Pancreas (tissue), 10 donors: ENCODE measurements around the gene MAGI1. TPM values are rescaled to one million over a fixed set of nuclear protein-coding genes. Genes with fewer than 3 reads are reported as not detected.

ENCODE experiments used
- ATAC-seq, 4 donors: fragments of 200-7000 bp; cut with Tn5 transposase; one replicate each; pipeline versions ENCODE4 v1.8.0 to v1.9.1; 2020; ENCODE audit warnings: mild to moderate bottlenecking in 4 of 4, moderate library complexity in 4 of 4
- DNase-seq, 6 donors: peaks; one replicate each; pipeline ENCODE4 v3.0.0-alpha.2; 2020
- FAIRE-seq: peaks from 2 replicates; lab custom pipeline; 2012; peaks lifted over from hg19 to GRCh38; lab: Jason Lieb, UNC
- H3K27ac ChIP-seq, 4 donors: fragments of 200-600 bp; sonication (generic); 1 replicate in 3 of 4; 2 replicates in 1 of 4; pipeline versions ENCODE4 v1.5.0 to v1.8.0; 2020
- H3K27me3 ChIP-seq, 4 donors: fragments of 200-600 bp; one replicate each; pipeline ENCODE4 v1.8.0; 2021
- H3K36me3 ChIP-seq, 3 donors: fragments of 200-600 bp; sonication (generic) in 1 of 3; one replicate each; pipeline versions ENCODE4 v1.5.0 to v1.8.0; 2020 to 2021
- H3K4me1 ChIP-seq, 3 donors: fragments of 200-600 bp; one replicate each; pipeline ENCODE4 v1.8.0; 2021
- H3K4me3 ChIP-seq, 4 donors: fragments of 200-600 bp; sonication (generic) in 2 of 4; one replicate each; pipeline versions ENCODE4 v1.5.0 to v1.8.0; 2020 to 2021
- H3K9me3 ChIP-seq, 4 donors: fragments of 200-600 bp; one replicate each; pipeline ENCODE4 v1.8.0; 2021
- WGBS, 2 donors: extraction: QIAGEN DNeasy Blood & Tissue Kit; methylation state at CpG; one replicate each; pipeline ENCODE4 v1.1.7; 2013; 5-methylcytosine and 5-hydroxymethylcytosine counted together
- intact Hi-C, 3 donors: fragments of 100-400 bp; cut with DNase I; formaldehyde crosslinking; loops; one replicate each; pipeline versions ENCODE4 v1.11.1 to v1.14.2; 2022
- polyA plus RNA-seq, 2 donors: library from polyadenylated mRNA; stranded (reverse); fragments of 200-250 nt; gene quantifications; one replicate each; pipeline ENCODE4 v1.2.3, GENCODE V29; 2013
- total RNA-seq, 6 donors: library from RNA; stranded (reverse); fragmentation: NEBNext Ultra II Directional in 4 of 6; extraction: Animal tissue kit (Norgen Biotek cat#: 25700) in 4 of 6; gene quantifications; one replicate each; pipeline versions ENCODE4 v1.2.1 to v1.2.4, GENCODE V29; 2021 to 2023
- TF ChIP-seq, protein P1 (sequence below), 4 donors: fragments of 200-600 bp; sonication (generic) in 3 of 4; IDR thresholded peaks; one replicate each; pipeline versions ENCODE4 v1.5.0 to v1.8.0; 2021; ENCODE audit warnings: antibody characterized with exemption in 4 of 4
- donor health status: healthy with polysubstance abuse.
- donor health status: DM: no; HTN: no; CAD: no; lungs with moderate emphysema.
- donor health status: DM: no; HTN: no; CAD: no.
- donor health status: control.
- donor health status: control.
- donor health status: Bipolar disorder and iron deficiency.
- donor health status: DM: yes; HTN: yes; CAD: no.
- donor health status: DM: no; HTN: no; CAD: no.
- donor health status: DM: no; HTN: no; CAD: no.
- donor health status: DM: yes; HTN: yes; CAD: no.

Gene MAGI1
- total and polyA plus RNA-seq, 8 donors: 19.7 to 45.1 (median 28.0) TPM

- DNase-seq (no peak), ATAC-seq (no peak), FAIRE-seq (no peak)
- Histone ChIP-seq H3K9me3 (no peaks in the 10 kb centered on the region), H3K27ac (no peak overlapping the region), H3K4me3 (no peak overlapping the region), H3K27me3 (no peaks in the 10 kb centered on the region), H3K36me3 (no peaks in the 10 kb centered on the region), H3K4me1 (no peaks in the 10 kb centered on the region)
- TF ChIP-seq, protein P1, sequence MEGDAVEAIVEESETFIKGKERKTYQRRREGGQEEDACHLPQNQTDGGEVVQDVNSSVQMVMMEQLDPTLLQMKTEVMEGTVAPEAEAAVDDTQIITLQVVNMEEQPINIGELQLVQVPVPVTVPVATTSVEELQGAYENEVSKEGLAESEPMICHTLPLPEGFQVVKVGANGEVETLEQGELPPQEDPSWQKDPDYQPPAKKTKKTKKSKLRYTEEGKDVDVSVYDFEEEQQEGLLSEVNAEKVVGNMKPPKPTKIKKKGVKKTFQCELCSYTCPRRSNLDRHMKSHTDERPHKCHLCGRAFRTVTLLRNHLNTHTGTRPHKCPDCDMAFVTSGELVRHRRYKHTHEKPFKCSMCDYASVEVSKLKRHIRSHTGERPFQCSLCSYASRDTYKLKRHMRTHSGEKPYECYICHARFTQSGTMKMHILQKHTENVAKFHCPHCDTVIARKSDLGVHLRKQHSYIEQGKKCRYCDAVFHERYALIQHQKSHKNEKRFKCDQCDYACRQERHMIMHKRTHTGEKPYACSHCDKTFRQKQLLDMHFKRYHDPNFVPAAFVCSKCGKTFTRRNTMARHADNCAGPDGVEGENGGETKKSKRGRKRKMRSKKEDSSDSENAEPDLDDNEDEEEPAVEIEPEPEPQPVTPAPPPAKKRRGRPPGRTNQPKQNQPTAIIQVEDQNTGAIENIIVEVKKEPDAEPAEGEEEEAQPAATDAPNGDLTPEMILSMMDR (IDR thresholded peaks at IDR 0.05): no peak
- intact Hi-C loops: no loop called here
Observed at GRCh38 chr3:65607101-65607500, 431.6 kb downstream of the MAGI1 start.

DNA sequence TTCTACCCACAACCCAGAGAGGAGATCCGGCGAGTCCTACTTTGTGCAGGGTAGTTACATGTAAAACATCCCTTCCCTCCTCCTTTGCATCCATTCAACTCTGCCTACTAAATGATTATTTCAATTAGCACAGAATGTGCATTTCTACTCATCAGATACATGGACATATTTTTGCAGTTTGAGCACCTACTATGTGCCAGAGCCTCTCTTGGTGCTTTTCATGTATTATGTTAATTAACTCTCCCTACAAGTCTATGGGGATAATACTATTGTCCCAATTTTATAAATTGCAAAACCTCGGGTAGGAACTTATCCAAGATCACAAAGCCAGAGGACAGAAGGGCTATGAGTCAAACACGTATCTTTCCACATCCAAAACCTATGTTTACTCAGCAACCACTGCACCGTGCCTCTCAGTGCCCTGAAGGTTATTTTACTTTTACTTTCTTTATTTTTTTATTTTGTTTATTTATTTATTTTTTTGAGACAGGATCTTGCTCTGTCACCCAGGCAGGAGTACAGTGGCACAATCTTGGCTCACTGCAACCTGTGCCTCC is 432.8 kb downstream of the MAGI1 start:
- Histone ChIP-seq H3K27me3 (no peaks in the 10 kb centered on the region), H3K4me1 (no peaks in the 10 kb centered on the region), H3K4me3 (no peak overlapping the region), H3K36me3 (no peaks in the 10 kb centered on the region), H3K9me3 (no peaks in the 10 kb centered on the region), H3K27ac (no peak overlapping the region)
- DNase-seq: no peak
- WGBS, 2 donors: 90 to 96% methylated on average over 5 of the region's 5 CpGs
- no peak for FAIRE-seq
- intact Hi-C loops: no loop called here
- TF ChIP-seq, protein P1 (IDR thresholded peaks at IDR 0.05): no peak
- peak in 1 of 4 donors; percentile 20 for ATAC-seq

DNA sequence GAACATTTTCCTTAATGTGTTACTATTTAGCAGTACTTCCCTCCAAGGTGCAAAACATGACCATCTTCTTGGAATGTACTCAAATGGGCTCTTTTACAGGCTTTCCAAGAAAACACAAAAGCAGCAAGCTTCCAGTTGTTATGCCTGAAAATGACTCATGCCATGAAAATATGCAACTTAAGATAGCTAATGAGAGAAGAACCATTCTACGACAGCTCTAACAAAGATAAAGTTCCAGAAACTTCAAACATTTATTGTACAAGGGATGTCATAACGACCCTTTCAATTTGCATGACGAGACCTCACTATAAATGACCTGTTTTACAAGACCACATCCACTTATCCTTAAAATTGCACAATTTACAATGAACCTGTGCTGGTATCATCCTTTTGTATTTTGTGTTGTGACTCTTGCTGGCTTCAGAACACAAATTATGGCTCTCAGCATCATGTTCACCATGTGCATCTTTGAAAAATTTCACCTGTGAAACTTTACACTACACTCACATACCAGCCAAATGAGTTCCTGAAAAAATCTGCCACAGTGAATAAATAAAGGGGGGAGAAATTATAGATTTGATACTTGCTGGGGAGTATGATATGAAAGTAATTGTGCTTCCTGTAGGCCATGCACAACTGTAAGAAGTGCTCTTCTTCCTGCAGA is 433.7 kb downstream of the MAGI1 start:
- FAIRE-seq: no peak
- intact Hi-C loops: no loop called here
- Histone ChIP-seq H3K4me3 (no peak overlapping the region), H3K36me3 (no peaks in the 10 kb centered on the region), H3K4me1 (no peaks in the 10 kb centered on the region), H3K9me3 (no peaks in the 10 kb centered on the region), H3K27ac (no peak overlapping the region), H3K27me3 (no peaks in the 10 kb centered on the region)
- ATAC-seq: no peak
- DNase-seq: no peak
- TF ChIP-seq, protein P1 (IDR thresholded peaks at IDR 0.05): no peak
- 89 to 92% methylated on average over 3 of the region's 3 CpGs for whole genome bisulfite sequencing, 2 donors

GRCh38 chr3:65603631-65604030 is 435.1 kb downstream of the MAGI1 start:
- TF ChIP-seq, protein P1 (IDR thresholded peaks at IDR 0.05): no peak
- FAIRE-seq: no peak
- Histone ChIP-seq H3K4me3 (no peak overlapping the region), H3K4me1 (no peaks in the 10 kb centered on the region), H3K27ac (no peak overlapping the region), H3K27me3 (no peaks in the 10 kb centered on the region), H3K36me3 (no peaks in the 10 kb centered on the region), H3K9me3 (no peaks in the 10 kb centered on the region)
- ATAC-seq: no peak
- intact Hi-C loops: no loop called here
- 93 to 96% methylated on average over 4 of the region's 4 CpGs for WGBS, 2 donors
- no peak for DNase-seq

GRCh38 chr3:65600888-65601287 is 437.8 kb downstream of the MAGI1 start:
- Histone ChIP-seq H3K36me3 (no peaks in the 10 kb centered on the region), H3K27ac (no peak overlapping the region), H3K4me3 (no peak overlapping the region), H3K9me3 (no peaks in the 10 kb centered on the region), H3K27me3 (no peaks in the 10 kb centered on the region), H3K4me1 (no peaks in the 10 kb centered on the region)
- TF ChIP-seq, protein P1 (IDR thresholded peaks at IDR 0.05): no peak
- no peak for DNase-seq
- no peak for ATAC-seq
- FAIRE-seq: no peak
- WGBS, 2 donors: 89 to 91% methylated on average over 2 of the region's 2 CpGs
- intact Hi-C loops: no loop called here
